ENCODE data around the gene PDLIM7.

Gene PDLIM7

GRCh38 chr5:177496727-177497291 is 595 bp downstream of the PDLIM7 start:
- Mint-ChIP-seq H3K36me3 (ENCODE audit: low read depth) (peaks cover 11% of the 10 kb centered on the region), H3K27me3 (ENCODE audit: low read depth) (peaks cover 4% of the 10 kb centered on the region), H3K4me1 (peaks cover 61% of the 10 kb centered on the region), H3K27ac (peak overlapping the region; percentile 94 to 97 (median 96)), H3K4me3 (peak overlapping the region; percentile 91 to 93 (median 93)), H3K9me3 (no peaks in the 10 kb centered on the region)
- TF ChIP-seq CTCF (IDR thresholded peaks at IDR 0.05; ENCODE audit: unreplicated experiment in 3 of 3): no peak

GRCh38 chr5:177496070-177496726 is 1.2 kb downstream of the PDLIM7 start:
- Mint-ChIP-seq H3K9me3 (no peaks in the 10 kb centered on the region), H3K4me3 (peak overlapping the region; percentile 91 to 93 (median 93)), H3K4me1 (peaks cover 61% of the 10 kb centered on the region)

GRCh38 chr5:177495243-177496060 is 2.0 kb downstream of the PDLIM7 start:
- Mint-ChIP-seq H3K27ac (peak overlapping the region; percentile 94 to 97 (median 96)), H3K4me3 (peak overlapping the region; percentile 91 to 93 (median 93)), H3K4me1 (peaks cover 55% of the 10 kb centered on the region), H3K36me3 (ENCODE audit: low read depth) (peaks cover 11% of the 10 kb centered on the region), H3K27me3 (ENCODE audit: low read depth) (peaks cover 4% of the 10 kb centered on the region), H3K9me3 (no peaks in the 10 kb centered on the region)
- no peak for TF ChIP-seq CTCF (IDR thresholded peaks at IDR 0.05; ENCODE audit: unreplicated experiment in 3 of 3)

More at GRCh38 chr5:177496070-177496726, 1.2 kb downstream of the PDLIM7 start:
- peaks cover 4% of the 10 kb centered on the region for H3K27me3 Mint-ChIP-seq (ENCODE audit: low read depth)
- TF ChIP-seq CTCF (IDR thresholded peaks at IDR 0.05; ENCODE audit: unreplicated experiment in 3 of 3): peak in 2 of 3 experiments; percentile 27 to 39
- peak overlapping the region; percentile 94 to 97 (median 96) for H3K27ac Mint-ChIP-seq
- peaks cover 11% of the 10 kb centered on the region for H3K36me3 Mint-ChIP-seq (ENCODE audit: low read depth)

DNA sequence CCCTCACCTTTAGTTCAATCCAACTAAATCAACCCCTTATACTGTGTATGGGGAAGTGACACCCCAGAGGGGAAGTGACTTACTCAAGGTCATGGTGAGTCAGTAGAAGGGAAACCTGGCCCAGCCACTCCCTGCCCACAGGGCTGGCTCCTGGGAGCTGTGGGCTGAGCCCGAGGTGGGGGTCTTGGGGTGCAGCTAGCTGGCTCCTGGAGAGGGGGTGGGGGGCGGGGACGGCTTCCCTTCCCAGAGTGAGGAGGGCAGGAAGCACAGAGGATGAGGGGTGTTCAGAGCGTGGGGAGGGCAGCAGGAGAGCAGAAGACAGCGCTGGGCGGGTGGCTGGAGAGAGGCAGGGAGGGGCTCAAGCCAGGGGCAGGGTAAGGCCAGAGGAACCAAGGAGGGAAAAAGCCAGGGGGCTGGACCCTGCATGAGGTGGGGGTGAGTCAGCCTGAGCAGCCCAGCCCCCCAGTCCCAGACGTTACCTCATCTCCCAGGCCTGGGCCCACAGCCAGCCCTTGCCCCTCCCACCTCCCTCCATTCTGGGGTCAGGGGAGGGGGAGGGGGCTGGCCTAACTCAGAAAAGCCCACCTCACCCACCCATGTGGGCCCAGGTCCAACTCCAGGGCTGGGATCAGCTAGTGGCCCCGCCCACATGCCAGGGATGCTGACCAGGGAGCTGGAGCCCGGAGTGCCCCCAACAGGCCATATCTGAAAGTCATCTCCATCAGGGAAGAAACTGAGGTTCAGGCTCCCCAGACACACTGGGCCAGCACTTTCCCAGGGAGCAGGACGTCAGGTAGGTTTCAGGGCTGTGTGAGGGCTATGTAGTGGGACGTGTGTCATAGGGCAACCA is 2.8 kb downstream of the PDLIM7 start:
- Mint-ChIP-seq H3K9me3 (no peaks in the 10 kb centered on the region), H3K27me3 (ENCODE audit: low read depth) (peaks cover under 1% of the 10 kb centered on the region), H3K4me1 (peaks cover 54% of the 10 kb centered on the region), H3K36me3 (ENCODE audit: low read depth) (peaks cover 15% of the 10 kb centered on the region), H3K4me3 (peak overlapping the region; percentile 91 to 93 (median 93)), H3K27ac (peak overlapping the region; percentile 93 to 97 (median 96))
- TF ChIP-seq CTCF (IDR thresholded peaks at IDR 0.05; ENCODE audit: unreplicated experiment in 3 of 3): peak in 2 of 3 experiments; percentile 23 to 24

DNA sequence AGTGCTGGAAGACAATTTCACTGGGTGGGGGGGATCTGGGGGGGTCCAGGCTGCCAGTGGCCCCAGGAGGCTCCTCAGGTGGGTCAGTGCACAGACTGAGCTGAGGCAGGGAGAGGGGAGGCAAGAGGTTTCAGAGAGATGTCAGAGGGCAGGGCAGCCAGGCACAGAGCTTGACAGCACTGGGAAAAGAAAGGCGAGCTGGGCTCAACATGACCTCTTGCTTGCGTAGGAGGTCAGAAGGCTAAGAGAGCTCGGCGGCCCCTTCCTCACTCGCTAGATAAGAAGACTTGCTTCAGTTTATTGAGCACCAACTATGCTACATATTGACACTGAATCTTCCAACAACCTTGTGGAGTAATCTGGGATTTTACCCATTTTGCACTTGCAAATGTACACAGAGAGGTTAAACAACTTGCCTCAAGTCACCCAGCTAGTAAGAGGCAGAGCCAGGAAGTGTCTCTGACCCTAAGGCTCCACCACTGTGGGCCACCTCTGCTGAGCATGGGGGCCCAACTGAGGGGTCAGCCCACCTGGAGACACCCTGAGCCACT is 3.5 kb downstream of the PDLIM7 start:
- Mint-ChIP-seq H3K36me3 (ENCODE audit: low read depth) (peaks cover 16% of the 10 kb centered on the region), H3K9me3 (no peaks in the 10 kb centered on the region), H3K27ac (peak overlapping the region; percentile 80 to 97 (median 96)), H3K27me3 (ENCODE audit: low read depth) (no peaks in the 10 kb centered on the region), H3K4me3 (peak overlapping the region; percentile 43 to 91 (median 60)), H3K4me1 (peaks cover 49% of the 10 kb centered on the region)
- TF ChIP-seq CTCF (IDR thresholded peaks at IDR 0.05; ENCODE audit: unreplicated experiment in 3 of 3): no peak

Data from nephron (organoid).